ENCODE measurements around the gene GNPTG. TPM values are rescaled to one million over a fixed set of nuclear protein-coding genes. Genes with fewer than 3 reads are reported as not detected.

The GNPTG gene
- 19.6 and 39.1 TPM in 2 replicates for total RNA-seq (2014; rRNA removed; shearing (Covaris generic); ENCODE audit: low replicate concordance)

GRCh38 chr16:1351582-1352362, at the start of gene GNPTG, which contains the start of gene TSR3:
Gene GNPTG, plus strand, starts transcription at chr16:1351931. Its CDS starts 35 bp downstream, at chr16:1351966.
Gene TSR3, minus strand, starts transcription at chr16:1351878. Its CDS starts 74 bp downstream, at chr16:1351804.
- peak within 1 kb of the TSS; percentile 89 for H3K9ac ChIP-seq (ENCODE audit: low read length)
- peaks cover 56% of the 10 kb centered on the region for H3K79me2 ChIP-seq (ENCODE audit: low read length)
- no peaks in the 10 kb centered on the region for H3K9me2 ChIP-seq (replicated peaks; ENCODE audit: insufficient read depth, low read length)
- H3K4me2 ChIP-seq (ENCODE audit: low read depth, low read length, poor library complexity, severe bottlenecking), result peak within 1 kb of the TSS; percentile 98
- DNase-seq, result peak; percentile 95
- no peaks in the 10 kb centered on the region for H3K9me3 ChIP-seq (ENCODE audit: low read length)
- no peak within 1 kb of the TSS for H3K27ac ChIP-seq (ENCODE audit: low read length)
- H3K4me3 ChIP-seq (ENCODE audit: low read length), result peak within 1 kb of the TSS; percentile 96
- H2AFZ ChIP-seq (ENCODE audit: low read length), result peak within 1 kb of the TSS; percentile 84; the same call in 1 of the 2 replicates
- H4K20me1 ChIP-seq (ENCODE audit: insufficient read depth, low read depth, low read length), result 0 out of 2 replicates have a peak, but pooled peaks cover 7% of the 10 kb centered on the region
- H3K36me3 ChIP-seq (ENCODE audit: insufficient read depth, low read length), result no peaks in the 10 kb centered on the region
- H3K27me3 ChIP-seq (ENCODE audit: low read length), result no peaks in the 10 kb centered on the region
- peaks cover 23% of the 10 kb centered on the region for H3K4me1 ChIP-seq (ENCODE audit: low read length)

- Histone ChIP-seq H3K79me2 (ENCODE audit: low read length) (peaks cover 10% of the 10 kb centered on the region), H3K4me1 (ENCODE audit: low read length) (peaks cover 15% of the 10 kb centered on the region), H3K4me2 (ENCODE audit: low read depth, low read length, poor library complexity, severe bottlenecking) (no peak overlapping the region), H3K27ac (ENCODE audit: low read length) (no peak overlapping the region), H2AFZ (ENCODE audit: low read length) (no peak overlapping the region), H3K9ac (ENCODE audit: low read length) (no peak overlapping the region), H3K4me3 (ENCODE audit: low read length) (no peak overlapping the region), H4K20me1 (ENCODE audit: insufficient read depth, low read depth, low read length) (peaks cover 9% of the 10 kb centered on the region), H3K9me2 (replicated peaks; ENCODE audit: insufficient read depth, low read length) (no peaks in the 10 kb centered on the region), H3K9me3 (ENCODE audit: low read length) (no peaks in the 10 kb centered on the region), H3K27me3 (ENCODE audit: low read length) (no peaks in the 10 kb centered on the region), H3K36me3 (ENCODE audit: insufficient read depth, low read length) (no peaks in the 10 kb centered on the region)
- DNase-seq, result no peak
These were observed 45.9 kb upstream of the GNPTG start for GRCh38 chr16:1305823-1306222.

- Histone ChIP-seq H3K27ac (ENCODE audit: low read length) (no peak overlapping the region), H4K20me1 (ENCODE audit: insufficient read depth, low read depth, low read length) (peaks cover 14% of the 10 kb centered on the region)
These were observed 45.4 kb upstream of the GNPTG start for GRCh38 chr16:1306334-1306733.

GRCh38 chr16:1308036-1308976, 43.4 kb upstream of the GNPTG start:
- Histone ChIP-seq H3K9me2 (replicated peaks; ENCODE audit: insufficient read depth, low read length) (no peaks in the 10 kb centered on the region), H3K36me3 (ENCODE audit: insufficient read depth, low read length) (peaks cover 9% of the 10 kb centered on the region; the same call in 1 of the 2 replicates), H3K4me2 (ENCODE audit: low read depth, low read length, poor library complexity, severe bottlenecking) (peak overlapping the region; percentile 92), H3K27me3 (ENCODE audit: low read length) (no peaks in the 10 kb centered on the region), H3K9me3 (ENCODE audit: low read length) (no peaks in the 10 kb centered on the region), H3K4me1 (ENCODE audit: low read length) (peaks cover 26% of the 10 kb centered on the region), H3K79me2 (ENCODE audit: low read length) (peaks cover 34% of the 10 kb centered on the region), H3K4me3 (ENCODE audit: low read length) (peak overlapping the region; percentile 84), H3K27ac (ENCODE audit: low read length) (no peak overlapping the region), H3K9ac (ENCODE audit: low read length) (peak overlapping the region; percentile 99), H2AFZ (ENCODE audit: low read length) (peak overlapping the region; percentile 51; the same call in 1 of the 2 replicates), H4K20me1 (ENCODE audit: insufficient read depth, low read depth, low read length) (peaks cover 32% of the 10 kb centered on the region)
- DNase-seq, result no peak

More at GRCh38 chr16:1306334-1306733, 45.4 kb upstream of the GNPTG start:
- Histone ChIP-seq H3K4me1 (ENCODE audit: low read length) (peaks cover 20% of the 10 kb centered on the region), H3K79me2 (ENCODE audit: low read length) (peaks cover 15% of the 10 kb centered on the region), H3K36me3 (ENCODE audit: insufficient read depth, low read length) (no peaks in the 10 kb centered on the region), H3K9me2 (replicated peaks; ENCODE audit: insufficient read depth, low read length) (no peaks in the 10 kb centered on the region), H3K4me3 (ENCODE audit: low read length) (no peak overlapping the region), H3K9me3 (ENCODE audit: low read length) (no peaks in the 10 kb centered on the region), H3K9ac (ENCODE audit: low read length) (no peak overlapping the region), H3K4me2 (ENCODE audit: low read depth, low read length, poor library complexity, severe bottlenecking) (no peak overlapping the region), H3K27me3 (ENCODE audit: low read length) (no peaks in the 10 kb centered on the region), H2AFZ (ENCODE audit: low read length) (no peak overlapping the region)
- no peak for DNase-seq

GRCh38 chr16:1308977-1309885, 42.5 kb upstream of the GNPTG start, which contains the start of gene UBE2I:
Gene UBE2I, plus strand, starts transcription at chr16:1309636. Its CDS starts 4,395 bp downstream, at chr16:1314031.
- peak within 1 kb of the TSS; percentile 93 for H3K27ac ChIP-seq (ENCODE audit: low read length)
- H4K20me1 ChIP-seq (ENCODE audit: insufficient read depth, low read depth, low read length), result peaks cover 41% of the 10 kb centered on the region
- peaks cover 13% of the 10 kb centered on the region; the same call in 1 of the 2 replicates for H3K36me3 ChIP-seq (ENCODE audit: insufficient read depth, low read length)
- DNase-seq, result peak; percentile 99
- H3K4me1 ChIP-seq (ENCODE audit: low read length), result peaks cover 19% of the 10 kb centered on the region
- no peaks in the 10 kb centered on the region for H3K9me2 ChIP-seq (replicated peaks; ENCODE audit: insufficient read depth, low read length)
- H3K9ac ChIP-seq (ENCODE audit: low read length), result peak within 1 kb of the TSS; percentile 99
- H3K79me2 ChIP-seq (ENCODE audit: low read length), result peaks cover 43% of the 10 kb centered on the region
- peak within 1 kb of the TSS; percentile 91 for H3K4me3 ChIP-seq (ENCODE audit: low read length)
- no peaks in the 10 kb centered on the region for H3K27me3 ChIP-seq (ENCODE audit: low read length)
- peak within 1 kb of the TSS; percentile 92 for H3K4me2 ChIP-seq (ENCODE audit: low read depth, low read length, poor library complexity, severe bottlenecking)
- H2AFZ ChIP-seq (ENCODE audit: low read length), result peak within 1 kb of the TSS; percentile 99; the same call in 1 of the 2 replicates
- H3K9me3 ChIP-seq (ENCODE audit: low read length), result no peaks in the 10 kb centered on the region

GRCh38 chr16:1309888-1310831, 41.6 kb upstream of the GNPTG start:
- Histone ChIP-seq H3K79me2 (ENCODE audit: low read length) (peaks cover 52% of the 10 kb centered on the region), H3K9me3 (ENCODE audit: low read length) (no peaks in the 10 kb centered on the region), H3K9me2 (replicated peaks; ENCODE audit: insufficient read depth, low read length) (no peaks in the 10 kb centered on the region), H3K27ac (ENCODE audit: low read length) (peak overlapping the region; percentile 62), H3K4me1 (ENCODE audit: low read length) (peaks cover 18% of the 10 kb centered on the region), H3K27me3 (ENCODE audit: low read length) (no peaks in the 10 kb centered on the region), H3K9ac (ENCODE audit: low read length) (peak overlapping the region; percentile 89), H4K20me1 (ENCODE audit: insufficient read depth, low read depth, low read length) (peaks cover 44% of the 10 kb centered on the region), H3K4me2 (ENCODE audit: low read depth, low read length, poor library complexity, severe bottlenecking) (peak overlapping the region; percentile 79), H2AFZ (ENCODE audit: low read length) (no peak overlapping the region), H3K36me3 (ENCODE audit: insufficient read depth, low read length) (peaks cover 13% of the 10 kb centered on the region; the same call in 1 of the 2 replicates), H3K4me3 (ENCODE audit: low read length) (peak overlapping the region; percentile 91)
- peak; percentile 77 for DNase-seq
